ENCODE results near the gene PTOV1. TPM values are rescaled to one million over a fixed set of nuclear protein-coding genes. Genes with fewer than 3 reads are reported as not detected.

The PTOV1 gene
- polyA plus RNA-seq, 4 donors: 218 to 399 (median 268) TPM

GRCh38 chr19:49840736-49841249 is 10.2 kb upstream of the PTOV1 start:
- DNase-seq (ENCODE audit: low read depth in 4 of 4, low spot score in 3 of 4): no peak

DNA sequence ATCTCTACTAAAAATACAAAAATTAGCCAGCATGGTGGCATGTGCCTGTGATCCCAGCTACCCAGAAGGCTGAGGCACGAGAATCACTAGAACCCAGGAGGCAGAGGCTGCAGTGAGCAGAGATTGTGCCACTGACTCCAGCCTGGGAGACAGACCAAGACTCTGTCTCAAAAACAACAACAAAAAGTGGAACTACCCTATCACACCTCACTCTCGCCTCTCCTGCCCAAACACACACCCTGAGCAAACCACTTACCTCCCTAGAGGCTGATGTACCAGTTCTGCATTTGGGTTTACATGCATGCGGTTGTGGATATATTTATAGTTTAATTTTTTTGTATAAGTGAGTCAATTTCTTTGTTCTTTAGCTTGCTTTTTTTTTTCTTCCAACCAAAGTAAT is 7.7 kb upstream of the PTOV1 start:
- no peak for DNase-seq (ENCODE audit: low read depth in 4 of 4, low spot score in 3 of 4)

DNA sequence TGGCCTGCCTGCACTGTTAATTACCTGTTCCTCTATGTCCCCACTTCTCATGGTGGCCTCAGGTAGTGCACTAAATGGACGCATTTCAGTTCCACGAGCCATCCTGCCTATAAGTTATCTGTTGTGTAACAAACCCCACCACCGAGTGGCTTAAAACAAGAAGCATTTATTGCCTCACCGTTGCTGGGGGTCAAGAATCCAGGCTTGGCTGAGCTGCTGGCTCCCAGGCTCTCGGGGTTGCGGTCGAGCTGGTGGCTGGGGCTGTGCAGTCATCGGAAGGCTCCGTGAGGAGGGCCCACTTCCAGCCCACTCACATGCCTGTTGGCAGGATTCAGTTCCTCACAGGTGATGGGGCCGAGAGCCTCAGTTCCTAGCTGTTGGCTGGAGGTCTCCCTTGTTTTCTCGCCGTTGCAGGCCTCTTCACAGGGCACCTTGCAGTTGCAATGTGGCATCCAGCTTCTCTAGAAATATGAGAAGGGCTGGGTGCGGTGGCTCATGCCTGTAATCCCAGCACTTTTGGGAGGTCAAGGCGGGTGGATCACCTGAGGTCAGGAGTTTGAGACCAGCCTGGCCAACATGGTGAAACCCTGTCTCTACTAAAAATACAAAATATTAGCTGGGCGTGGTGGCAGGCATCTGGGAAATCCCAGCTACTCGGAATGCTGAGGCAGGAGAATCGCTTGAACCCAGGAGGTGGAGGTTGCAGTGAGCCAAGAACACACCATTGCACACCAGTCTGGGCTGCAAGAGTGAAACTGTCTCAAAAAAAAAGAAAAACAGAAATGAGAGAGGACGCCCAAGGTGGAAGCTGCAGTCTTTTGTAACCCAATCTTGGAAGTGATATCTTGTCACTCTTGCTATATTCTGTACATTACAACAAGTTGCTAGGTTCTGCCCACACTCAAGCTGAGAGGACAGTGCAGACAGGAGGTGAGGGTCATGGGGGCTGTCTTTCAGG is 6.5 kb upstream of the PTOV1 start:
- DNase-seq (ENCODE audit: low read depth in 4 of 4, low spot score in 3 of 4): no peak

DNA sequence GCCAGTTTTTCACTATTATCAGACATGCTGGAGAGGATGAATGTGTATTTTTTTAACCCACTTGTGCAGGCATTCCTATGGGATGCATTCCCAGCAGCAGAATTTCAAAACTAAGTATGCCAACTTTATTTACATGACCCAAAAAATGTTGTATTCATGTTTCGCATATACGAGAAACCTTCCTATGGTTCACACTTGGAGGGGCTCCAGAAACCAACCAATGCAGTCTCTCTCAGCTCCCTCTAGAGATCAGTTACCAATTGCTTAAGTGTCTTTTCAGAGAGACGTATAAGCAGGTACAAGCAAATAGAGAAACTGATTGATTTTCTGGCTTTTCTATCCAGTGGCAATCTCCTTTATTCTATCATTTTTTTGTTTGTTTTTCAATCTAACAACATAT is 5.5 kb upstream of the PTOV1 start:
- DNase-seq (ENCODE audit: low read depth in 4 of 4, low spot score in 3 of 4): no peak

- DNase-seq (ENCODE audit: low read depth in 4 of 4, low spot score in 3 of 4): no peak
Observed at GRCh38 chr19:49846408-49846807, 4.6 kb upstream of the PTOV1 start.

DNA sequence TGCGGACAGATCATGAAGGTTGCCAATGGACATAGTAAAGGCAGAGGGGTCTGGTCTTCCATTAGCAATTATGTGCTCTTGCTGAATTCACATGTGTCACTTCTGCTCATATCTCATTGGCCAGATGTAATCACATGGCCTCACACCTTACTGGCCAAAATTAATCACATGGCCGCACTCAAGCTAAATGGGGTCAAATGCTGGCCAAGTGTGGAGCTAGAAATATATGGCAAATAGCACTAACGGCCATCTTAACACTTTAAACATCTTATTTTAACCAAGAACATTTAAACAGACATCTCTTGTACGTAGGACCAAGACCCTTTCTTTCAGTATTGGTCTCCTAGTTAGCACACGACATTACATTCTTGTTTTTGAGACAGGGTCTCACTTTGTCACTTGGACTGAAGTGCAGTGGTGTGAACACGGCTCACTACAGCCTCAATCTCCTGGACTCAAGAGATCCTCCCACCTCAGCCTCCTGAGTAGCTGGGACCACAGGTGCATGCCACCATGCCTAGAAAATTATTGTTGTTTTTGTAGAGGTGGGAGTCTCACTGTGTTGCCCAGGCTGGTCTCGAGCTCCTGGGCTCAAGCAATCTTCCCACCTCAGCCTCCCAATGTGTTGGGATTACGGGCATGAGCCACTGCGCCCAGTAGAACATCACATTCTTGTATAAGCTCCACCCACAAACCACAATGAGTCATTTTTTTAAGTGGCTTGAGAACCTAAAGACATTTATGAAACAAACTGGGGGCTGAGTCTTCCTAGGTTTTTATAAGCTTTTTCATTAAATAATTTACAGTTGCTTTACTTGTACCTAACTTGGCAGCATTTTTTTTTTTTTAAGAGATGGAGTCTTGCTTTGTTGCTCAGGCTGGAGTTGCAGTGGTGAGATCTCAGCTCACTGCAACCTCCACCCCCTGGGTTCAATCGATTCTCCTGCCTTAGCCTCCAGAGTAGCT is 2.9 kb upstream of the PTOV1 start:
- no peak for DNase-seq (ENCODE audit: low read depth in 4 of 4, low spot score in 3 of 4)

- DNase-seq (ENCODE audit: low read depth in 4 of 4, low spot score in 3 of 4): no peak
Observed at GRCh38 chr19:49848938-49849337, 2.0 kb upstream of the PTOV1 start.

GRCh38 chr19:49849433-49850220 is 1.3 kb upstream of the PTOV1 start:
- DNase-seq (ENCODE audit: low read depth in 4 of 4, low spot score in 3 of 4): no peak

DNA sequence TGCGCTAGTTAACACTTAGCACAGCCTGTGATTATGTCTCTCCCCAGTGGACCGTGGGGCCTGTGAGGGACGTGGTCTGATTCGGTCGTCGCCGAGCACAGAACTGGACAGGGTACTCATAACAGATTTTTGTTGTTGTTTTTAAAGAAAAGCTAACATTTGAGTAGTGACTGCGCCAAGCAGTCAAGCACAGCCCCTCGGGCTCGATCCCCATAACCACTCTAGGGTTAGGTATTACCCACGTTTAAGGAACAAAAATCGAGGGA is 805 bp upstream of the PTOV1 start:
- DNase-seq (ENCODE audit: low read depth in 4 of 4, low spot score in 3 of 4): no peak

GRCh38 chr19:49851456-49852259 is 699 bp downstream of the PTOV1 start:
- DNase-seq (ENCODE audit: low read depth in 4 of 4, low spot score in 3 of 4): no peak

GRCh38 chr19:49852631-49853126 is 1.7 kb downstream of the PTOV1 start:
- no peak for DNase-seq (ENCODE audit: low read depth in 4 of 4, low spot score in 3 of 4)

GRCh38 chr19:49853852-49854377 is 3.0 kb downstream of the PTOV1 start:
- no peak for DNase-seq (ENCODE audit: low read depth in 4 of 4, low spot score in 3 of 4)

- no peak for DNase-seq (ENCODE audit: low read depth in 4 of 4, low spot score in 3 of 4)
Observed at GRCh38 chr19:49854378-49855263, 3.7 kb downstream of the PTOV1 start.

- DNase-seq (ENCODE audit: low read depth in 4 of 4, low spot score in 3 of 4): no peak
Observed at GRCh38 chr19:49855277-49855675, 4.3 kb downstream of the PTOV1 start.

DNA sequence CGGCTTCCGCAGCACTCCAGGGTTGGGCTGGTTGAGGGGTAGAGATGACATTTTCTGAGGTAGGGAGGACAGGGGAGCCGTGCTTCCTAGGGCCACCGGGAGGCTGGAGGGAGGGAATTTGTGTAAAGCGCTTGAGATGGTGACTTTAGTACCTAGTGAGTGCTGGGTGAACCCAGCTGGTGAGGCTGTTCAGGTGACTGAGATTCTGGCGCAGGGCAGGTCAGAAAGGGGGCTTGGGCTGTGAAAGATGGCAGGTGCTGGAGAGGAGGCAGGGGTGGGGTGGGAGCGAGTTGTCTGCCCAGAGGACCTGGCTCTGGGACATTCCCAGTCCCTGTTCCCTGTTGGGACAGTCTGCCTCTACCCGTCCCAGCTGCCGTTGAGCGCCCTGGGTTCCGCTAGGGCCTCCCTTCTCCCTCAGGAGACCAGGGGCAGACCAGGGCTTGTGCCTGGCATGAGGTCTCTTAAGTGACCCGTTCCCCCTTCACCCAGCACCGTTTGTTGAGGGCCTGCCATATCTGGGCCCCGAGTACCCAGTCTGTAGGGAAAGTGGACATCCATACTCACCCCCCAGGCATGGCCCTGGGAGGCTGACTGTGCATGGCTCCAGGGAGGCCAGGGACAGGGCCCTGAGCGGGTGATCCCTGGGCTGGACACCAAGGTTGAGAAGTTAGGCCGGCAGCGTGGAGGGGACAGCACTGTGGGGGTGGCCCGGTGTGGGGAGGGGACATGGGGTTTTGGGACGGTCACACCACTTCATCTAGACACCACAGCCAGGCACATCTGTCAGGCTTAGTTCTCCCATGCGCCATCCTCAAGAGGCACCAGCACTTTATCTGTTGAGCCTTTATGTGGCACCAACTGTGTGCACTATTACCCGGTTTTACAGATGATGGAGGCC is 5.0 kb downstream of the PTOV1 start:
- no peak for DNase-seq (ENCODE audit: low read depth in 4 of 4, low spot score in 3 of 4)

DNA sequence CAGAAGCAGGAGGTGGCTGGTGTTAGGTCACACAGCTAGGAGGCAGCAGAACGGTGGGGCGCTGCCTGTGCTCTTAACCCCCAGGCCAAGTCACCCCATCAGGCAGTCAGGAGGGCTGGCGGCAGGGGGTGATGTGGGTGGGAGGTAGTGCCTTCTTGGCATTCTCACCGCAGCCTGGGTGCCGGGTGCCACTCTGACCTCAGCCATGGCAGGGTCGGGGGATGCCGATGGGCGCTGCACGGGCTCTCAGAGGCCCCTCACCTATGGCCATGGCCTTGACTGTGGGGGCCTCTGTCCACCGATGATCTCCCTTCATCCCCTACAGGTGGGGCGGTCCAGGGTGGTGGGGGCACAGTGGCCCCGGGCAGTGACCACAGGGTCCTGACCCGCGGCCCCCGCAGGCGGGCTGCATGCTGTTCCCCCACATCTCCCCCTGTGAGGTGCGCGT is 5.6 kb downstream of the PTOV1 start:
- no peak for DNase-seq (ENCODE audit: low read depth in 4 of 4, low spot score in 3 of 4)
